ENCODE measurements around the gene PIEZO2.
"Not testable (repeated sequence)": the region's sequence is repeated elsewhere in the genome, so short reads cannot be mapped to it uniquely, and the experiment has no call there.

PIEZO2 gene

GRCh38 chr18:10660179-10660884, 489.0 kb downstream of the PIEZO2 start:
- no peaks in the 10 kb centered on the region for H3K27me3 Mint-ChIP-seq (ENCODE audit: low read depth)
- no peaks in the 10 kb centered on the region for H3K4me1 Mint-ChIP-seq (ENCODE audit: low read depth)
- H3K4me3 Mint-ChIP-seq: no peak overlapping the region
- no peaks in the 10 kb centered on the region for H3K36me3 Mint-ChIP-seq (ENCODE audit: low read depth)
- H3K27ac Mint-ChIP-seq: no peak overlapping the region
- H3K9me3 Mint-ChIP-seq: no peaks in the 10 kb centered on the region

DNA sequence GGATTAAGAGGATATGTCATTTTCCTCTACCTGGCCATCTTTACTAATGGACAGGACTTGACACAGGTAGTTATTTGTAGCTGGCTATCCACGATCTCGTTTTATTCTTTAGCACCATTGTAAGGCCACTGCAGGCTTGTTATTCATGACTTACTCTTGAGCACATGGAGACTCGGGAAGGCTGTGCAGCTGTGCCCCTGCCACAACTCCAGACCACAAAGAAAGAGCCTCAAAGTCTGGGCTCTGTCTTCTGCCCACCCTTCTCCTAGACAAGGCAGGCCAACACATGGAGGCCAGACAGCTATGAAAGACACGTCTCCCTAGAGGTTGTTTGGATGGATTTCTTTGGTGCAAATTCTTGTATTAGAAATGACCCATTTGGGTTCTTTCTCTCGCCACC, 489.8 kb downstream of the PIEZO2 start:
- no peaks in the 10 kb centered on the region for H3K27me3 Mint-ChIP-seq (ENCODE audit: low read depth)
- no peak overlapping the region for H3K27ac Mint-ChIP-seq
- H3K36me3 Mint-ChIP-seq (ENCODE audit: low read depth): no peaks in the 10 kb centered on the region

DNA sequence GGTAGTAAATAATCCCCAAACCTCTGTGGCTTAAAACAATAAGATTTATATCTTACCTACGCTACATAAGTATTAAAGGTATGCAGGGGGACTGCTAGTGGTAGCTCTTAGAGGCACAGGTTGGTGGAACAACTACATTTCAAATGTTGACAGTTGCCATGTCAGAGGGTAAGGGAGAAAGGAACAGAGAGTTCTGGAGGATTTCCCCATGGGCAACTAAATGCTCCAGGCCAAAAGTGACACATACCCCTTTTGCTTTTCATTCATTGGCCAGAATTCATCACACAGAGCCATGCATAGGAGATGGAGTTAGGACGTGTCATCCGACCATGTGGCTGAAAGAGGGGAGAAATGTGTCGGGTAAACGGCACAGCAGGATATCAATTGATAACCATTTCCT, 490.4 kb downstream of the PIEZO2 start:
- H3K27ac Mint-ChIP-seq: no peak overlapping the region
- H3K27me3 Mint-ChIP-seq (ENCODE audit: low read depth): no peaks in the 10 kb centered on the region
- no peaks in the 10 kb centered on the region for H3K9me3 Mint-ChIP-seq
- no peak overlapping the region for H3K4me3 Mint-ChIP-seq
- H3K36me3 Mint-ChIP-seq (ENCODE audit: low read depth): no peaks in the 10 kb centered on the region
- H3K4me1 Mint-ChIP-seq (ENCODE audit: low read depth): no peaks in the 10 kb centered on the region

More for the DNA sequence above, 489.8 kb downstream of the PIEZO2 start:
- Mint-ChIP-seq H3K4me1 (ENCODE audit: low read depth) (no peaks in the 10 kb centered on the region), H3K9me3 (no peaks in the 10 kb centered on the region), H3K4me3 (no peak overlapping the region)

- not testable (repeated sequence) for H3K27me3 Mint-ChIP-seq (ENCODE audit: low read depth); H3K36me3 Mint-ChIP-seq (ENCODE audit: low read depth); H3K4me1 Mint-ChIP-seq (ENCODE audit: low read depth); H3K9me3 Mint-ChIP-seq; H3K27ac Mint-ChIP-seq; H3K4me3 Mint-ChIP-seq
Measured at GRCh38 chr18:10644003-10644402, 505.4 kb downstream of the PIEZO2 start.

DNA sequence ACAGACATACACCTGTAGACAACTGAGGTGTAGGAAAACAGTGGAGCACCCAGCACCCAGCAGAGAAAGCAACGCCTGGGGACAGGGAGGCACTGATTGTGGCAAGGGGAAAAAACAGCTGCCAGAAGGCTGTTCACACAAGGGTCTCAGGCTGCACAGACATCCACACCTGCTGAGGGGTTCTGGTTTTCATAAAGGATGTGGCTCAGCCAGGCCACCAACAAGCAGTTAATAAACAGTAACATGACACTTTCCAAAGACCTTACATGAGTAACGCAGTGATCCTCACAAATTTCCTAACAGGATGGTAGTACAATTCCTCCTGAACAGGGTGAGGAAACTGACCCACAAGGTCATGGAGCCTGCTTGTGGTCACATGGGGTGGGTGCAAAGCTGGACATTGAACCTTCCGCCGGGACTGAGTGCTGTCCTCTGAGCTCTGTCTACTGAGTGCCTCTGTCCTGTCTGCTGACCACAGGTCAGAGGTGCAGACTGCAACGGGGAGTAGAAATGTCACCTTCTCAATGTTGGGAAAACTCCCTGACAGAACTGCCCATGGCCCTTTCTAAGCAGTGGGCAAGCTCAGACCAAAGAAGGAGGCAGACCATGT, 506.3 kb downstream of the PIEZO2 start:
- not testable (repeated sequence) for H3K4me1 Mint-ChIP-seq (ENCODE audit: low read depth); H3K4me3 Mint-ChIP-seq; H3K27ac Mint-ChIP-seq; H3K27me3 Mint-ChIP-seq (ENCODE audit: low read depth); H3K36me3 Mint-ChIP-seq (ENCODE audit: low read depth); H3K9me3 Mint-ChIP-seq

- not testable (repeated sequence) for H3K4me1 Mint-ChIP-seq (ENCODE audit: low read depth); H3K9me3 Mint-ChIP-seq; H3K27ac Mint-ChIP-seq; H3K4me3 Mint-ChIP-seq; H3K27me3 Mint-ChIP-seq (ENCODE audit: low read depth); H3K36me3 Mint-ChIP-seq (ENCODE audit: low read depth)
Measured at GRCh38 chr18:10638539-10638885, 510.9 kb downstream of the PIEZO2 start.

DNA sequence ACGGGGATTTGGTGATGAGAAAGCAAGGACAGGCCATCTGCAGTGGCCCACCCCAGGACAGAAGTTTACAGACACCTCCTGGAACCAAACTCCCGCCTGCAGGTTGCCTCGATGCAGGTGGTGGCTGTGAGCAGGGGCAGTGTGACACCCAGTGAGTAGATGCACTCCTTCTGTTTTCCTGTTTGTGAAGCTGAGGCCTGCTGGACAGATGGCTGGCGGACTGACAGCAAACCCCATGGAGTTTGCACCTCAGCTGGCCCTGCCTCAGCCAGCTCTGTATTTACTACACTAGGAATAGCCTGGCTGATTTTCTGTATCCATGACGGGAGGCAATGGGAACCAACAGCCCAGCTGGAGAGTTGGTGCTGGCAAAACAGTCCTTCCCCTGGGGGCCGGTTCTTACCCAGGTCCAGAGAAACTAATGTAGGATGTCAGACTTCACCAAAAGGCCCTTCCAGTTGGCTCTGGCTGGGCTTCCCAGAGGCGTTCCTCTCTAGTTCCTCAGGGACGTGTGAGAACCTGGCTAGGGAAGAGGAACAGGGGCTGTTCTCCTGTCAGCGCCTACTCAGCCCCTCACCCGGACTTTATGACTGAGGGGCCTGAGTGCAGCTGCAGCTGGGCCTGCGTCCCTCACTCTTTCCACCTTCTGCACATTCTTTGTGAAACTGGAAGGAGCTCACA, 511.4 kb downstream of the PIEZO2 start:
- H3K36me3 Mint-ChIP-seq (ENCODE audit: low read depth); H3K4me1 Mint-ChIP-seq (ENCODE audit: low read depth); H3K27me3 Mint-ChIP-seq (ENCODE audit: low read depth); H3K27ac Mint-ChIP-seq; H3K9me3 Mint-ChIP-seq; H3K4me3 Mint-ChIP-seq: not testable (repeated sequence)

GRCh38 chr18:10629076-10629475, 520.3 kb downstream of the PIEZO2 start:
- H3K4me3 Mint-ChIP-seq; H3K27me3 Mint-ChIP-seq (ENCODE audit: low read depth): not testable (repeated sequence)

DNA sequence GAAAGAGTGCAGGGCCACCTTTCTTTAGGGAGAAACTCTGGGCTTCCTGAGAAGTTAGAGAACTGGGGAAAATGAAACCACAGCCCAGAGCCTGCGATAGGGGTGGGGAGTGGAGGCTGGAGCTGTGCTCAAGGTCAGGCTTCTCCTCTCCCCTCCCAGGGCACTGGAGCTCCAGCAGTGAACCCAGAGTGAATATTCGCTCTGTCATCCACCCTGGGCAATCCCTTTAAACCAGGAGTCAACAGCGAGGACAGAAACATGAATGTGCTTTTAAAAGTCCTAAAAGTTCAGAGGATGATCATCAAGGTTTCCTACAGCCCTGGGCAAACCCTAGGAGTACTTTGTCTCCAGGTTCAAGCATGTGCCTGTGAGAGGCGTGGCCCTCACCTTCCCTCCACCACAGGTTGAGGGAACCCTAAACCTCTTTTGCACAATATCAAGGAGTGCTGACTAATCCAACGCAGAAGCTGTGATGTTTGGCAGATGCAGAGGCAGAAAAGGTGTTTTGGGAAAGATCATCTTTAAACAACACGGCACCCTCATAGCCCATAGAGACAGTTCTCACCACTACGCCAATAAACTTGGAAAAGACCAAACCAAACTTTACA, 522.7 kb downstream of the PIEZO2 start:
- not testable (repeated sequence) for H3K4me3 Mint-ChIP-seq; H3K27ac Mint-ChIP-seq; H3K36me3 Mint-ChIP-seq (ENCODE audit: low read depth); H3K27me3 Mint-ChIP-seq (ENCODE audit: low read depth); H3K9me3 Mint-ChIP-seq; H3K4me1 Mint-ChIP-seq (ENCODE audit: low read depth)

More at GRCh38 chr18:10629076-10629475, 520.3 kb downstream of the PIEZO2 start:
- not testable (repeated sequence) for H3K9me3 Mint-ChIP-seq; H3K27ac Mint-ChIP-seq; H3K36me3 Mint-ChIP-seq (ENCODE audit: low read depth); H3K4me1 Mint-ChIP-seq (ENCODE audit: low read depth)

DNA sequence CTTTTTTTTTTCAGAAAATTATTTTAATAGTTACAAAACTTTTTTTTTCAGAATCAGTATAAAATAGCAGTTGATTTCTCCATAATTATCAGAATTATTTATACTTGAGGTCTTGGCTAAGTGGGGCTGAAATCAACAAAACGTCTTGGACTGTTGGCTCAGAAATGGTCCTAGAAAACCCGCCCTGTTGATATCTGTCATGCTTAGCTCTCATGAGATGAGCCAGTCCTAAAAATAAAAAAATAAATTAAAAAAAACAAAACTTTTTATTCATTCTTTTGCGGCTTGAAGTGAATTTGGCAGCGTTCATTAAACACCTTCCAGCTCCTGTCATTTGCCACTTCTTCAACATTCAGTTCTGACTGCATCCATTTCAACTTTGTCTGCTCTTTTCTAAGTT, 525.8 kb downstream of the PIEZO2 start:
- not testable (repeated sequence) for H3K4me3 Mint-ChIP-seq; H3K4me1 Mint-ChIP-seq (ENCODE audit: low read depth); H3K27me3 Mint-ChIP-seq (ENCODE audit: low read depth); H3K27ac Mint-ChIP-seq; H3K36me3 Mint-ChIP-seq (ENCODE audit: low read depth); H3K9me3 Mint-ChIP-seq

DNA sequence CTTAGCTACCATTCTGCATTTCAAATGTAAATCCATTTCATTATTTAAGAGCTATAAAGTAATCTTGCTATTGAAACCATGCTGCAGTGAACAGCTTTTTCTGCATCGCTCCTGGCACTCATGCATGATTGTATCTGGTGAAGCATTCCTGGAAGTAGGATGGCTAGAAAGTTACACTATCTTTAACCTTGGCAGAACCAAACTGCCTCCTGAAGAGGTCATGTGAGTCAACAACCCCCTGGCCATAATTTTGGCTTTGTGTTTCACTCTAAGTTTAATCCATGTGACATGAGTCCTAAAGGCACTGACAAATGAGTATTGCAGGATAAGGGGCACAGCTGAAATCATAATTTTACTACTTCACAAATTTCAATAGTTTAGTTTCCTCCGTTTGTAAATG, 526.4 kb downstream of the PIEZO2 start:
- not testable (repeated sequence) for H3K4me1 Mint-ChIP-seq (ENCODE audit: low read depth); H3K36me3 Mint-ChIP-seq (ENCODE audit: low read depth); H3K27me3 Mint-ChIP-seq (ENCODE audit: low read depth); H3K4me3 Mint-ChIP-seq; H3K9me3 Mint-ChIP-seq; H3K27ac Mint-ChIP-seq

GRCh38 chr18:10620670-10621329, 528.6 kb downstream of the PIEZO2 start:
- H3K9me3 Mint-ChIP-seq; H3K27me3 Mint-ChIP-seq (ENCODE audit: low read depth); H3K27ac Mint-ChIP-seq; H3K36me3 Mint-ChIP-seq (ENCODE audit: low read depth); H3K4me3 Mint-ChIP-seq; H3K4me1 Mint-ChIP-seq (ENCODE audit: low read depth): not testable (repeated sequence)

All from T-helper 1 cell treated with Interleukin-12 subunit alpha and Interleukin-12 subunit beta and Interleukin-4 antibody, amounts not matched to agents 30 μg/mL and 1 μg/mL, for 36 hours (primary cell).